Astrocyte of the cerebellum (primary cell): ENCODE measurements around the gene ROBO2.

Experiments used
- DNase-seq: peaks from one replicate; pipeline ENCODE4 v3.0.0-alpha.2; 2011; ENCODE audit warnings: low read depth
- H3K4me3 ChIP-seq: 2 replicates; pipeline ENCODE4 v1.5.1; 2011; ENCODE audit warnings: mild to moderate bottlenecking, low read depth, low read length, moderate library complexity
- CTCF ChIP-seq: IDR thresholded peaks from 2 replicates; pipeline ENCODE4 v1.5.1; 2012; ENCODE audit warnings: low read length, low read depth, moderate library complexity, mild to moderate bottlenecking; ENCODE audit errors: missing control alignments
- in situ Hi-C: cut with HindIII; loops from 2 replicates; pipeline ENCODE4 v1.10.0; 2017; ENCODE audit warnings: low sequenced_read_pairs

The ROBO2 gene

GRCh38 chr3:77304700-77305021 is 264.8 kb downstream of the ROBO2 start:
- H3K4me3 ChIP-seq = no peak overlapping the region
- TF ChIP-seq CTCF = no peak
- no peak for DNase-seq
- in situ Hi-C loops = no loop called here

- TF ChIP-seq CTCF = no peak
- in situ Hi-C loops = no loop called here
- DNase-seq = no peak
- H3K4me3 ChIP-seq = no peak overlapping the region
Measured at GRCh38 chr3:77309460-77309859, 269.6 kb downstream of the ROBO2 start.

GRCh38 chr3:77313843-77314242 is 273.9 kb downstream of the ROBO2 start:
- H3K4me3 ChIP-seq = no peak overlapping the region
- in situ Hi-C loops = no loop called here
- TF ChIP-seq CTCF = no peak
- no peak for DNase-seq

GRCh38 chr3:77319711-77320110 is 279.8 kb downstream of the ROBO2 start:
- no peak for DNase-seq
- peak; percentile 40 for TF ChIP-seq CTCF
- in situ Hi-C loops = no loop called here
- H3K4me3 ChIP-seq = no peak overlapping the region

- peak; percentile 64 for DNase-seq
- peak; percentile 66 for TF ChIP-seq CTCF
- H3K4me3 ChIP-seq = no peak overlapping the region
- in situ Hi-C loops = no loop called here
Measured at GRCh38 chr3:77320514-77320913, 280.6 kb downstream of the ROBO2 start.

- no peak for DNase-seq
- H3K4me3 ChIP-seq = no peak overlapping the region
- no peak for TF ChIP-seq CTCF
- in situ Hi-C loops = no loop called here
Measured at GRCh38 chr3:77321646-77322045, 281.7 kb downstream of the ROBO2 start.

GRCh38 chr3:77323626-77324025 is 283.7 kb downstream of the ROBO2 start:
- H3K4me3 ChIP-seq = no peak overlapping the region
- in situ Hi-C loops = no loop called here
- no peak for TF ChIP-seq CTCF
- no peak for DNase-seq
